Hepatocyte (in vitro differentiated cells): ENCODE data around the gene CPEB1. TPM values are rescaled to one million over a fixed set of nuclear protein-coding genes. Genes with fewer than 3 reads are reported as not detected.

Source experiments
- DNase-seq: peaks from one replicate; pipeline ENCODE4 v3.0.0-alpha.2; 2016; ENCODE audit warnings: low spot score
- H2AFZ ChIP-seq: fragments of 200-600 bp; sonication (generic); 2 replicates; pipeline ENCODE4 v1.6.0; 2016; ENCODE audit warnings: antibody characterized with exemption, mild to moderate bottlenecking
- H3K27ac ChIP-seq: fragments of 200-600 bp; sonication (generic); 2 replicates; pipeline ENCODE4 v1.5.1; 2016; ENCODE audit warnings: mild to moderate bottlenecking
- H3K27me3 ChIP-seq: fragments of 200-600 bp; sonication (generic); 2 replicates; pipeline ENCODE4 v1.6.1; 2016
- H3K36me3 ChIP-seq: fragments of 200-600 bp; sonication (generic); replicated peaks from 2 replicates; pipeline ENCODE4 v1.5.1; 2016; ENCODE audit warnings: low read depth; ENCODE audit not compliant: insufficient read depth
- H3K4me1 ChIP-seq: fragments of 200-600 bp; sonication (generic); 2 replicates; pipeline ENCODE4 v1.5.1; 2016; ENCODE audit warnings: mild to moderate bottlenecking, moderate library complexity; ENCODE audit not compliant: insufficient read depth
- H3K4me2 ChIP-seq: fragments of 200-600 bp; sonication (generic); 2 replicates; pipeline ENCODE4 v1.6.0; 2016
- H3K4me3 ChIP-seq: fragments of 200-600 bp; sonication (generic); 2 replicates; pipeline ENCODE4 v1.5.1; 2016; ENCODE audit warnings: mild to moderate bottlenecking
- H3K79me2 ChIP-seq: fragments of 200-600 bp; sonication (generic); 2 replicates; pipeline ENCODE4 v1.6.0; 2017; ENCODE audit warnings: mild to moderate bottlenecking
- H3K9me2 ChIP-seq: fragments of 200-600 bp; sonication (generic); replicated peaks from 2 replicates; pipeline ENCODE4 v1.6.0; 2017; ENCODE audit warnings: mild to moderate bottlenecking; ENCODE audit not compliant: insufficient read depth
- H3K9me3 ChIP-seq: fragments of 200-600 bp; sonication (generic); 2 replicates; pipeline ENCODE4 v1.5.1; 2016; ENCODE audit warnings: low read depth, mild to moderate bottlenecking
- H4K20me1 ChIP-seq: fragments of 200-600 bp; sonication (generic); 2 replicates; pipeline ENCODE4 v1.6.0; 2016; ENCODE audit warnings: mild to moderate bottlenecking; ENCODE audit not compliant: insufficient read depth, poor library complexity, severe bottlenecking
- EZH2 ChIP-seq: fragments of 200-600 bp; sonication (generic); IDR thresholded peaks from 2 replicates; pipeline ENCODE4 v1.6.1; 2016; ENCODE audit warnings: antibody characterized with exemption, mild to moderate bottlenecking, borderline replicate concordance
- EZH2phosphoT487 ChIP-seq: fragments of 200-600 bp; sonication (generic); IDR thresholded peaks from one replicate; pipeline ENCODE4 v1.6.1; 2018; ENCODE audit warnings: antibody characterized with exemption, mild to moderate bottlenecking, low read depth, moderate library complexity; ENCODE audit not compliant: unreplicated experiment, severe bottlenecking
- WGBS: methylation state at CpG from one replicate; pipeline ENCODE4 v1.1.6; 2016; ENCODE audit warnings: low lambda C conversion rate; ENCODE audit errors: missing lambda C conversion rate; 5-methylcytosine and 5-hydroxymethylcytosine counted together
- polyA plus RNA-seq: library from polyadenylated mRNA; unstranded; fragments of >200 nt; fragmentation: Nextera tagmentation; extraction: Ambion mirVana; gene quantifications from 2 replicates; pipeline ENCODE4 v1.2.1, GENCODE V29; 2016
- total RNA-seq: library from RNA; depleted of rRNA; stranded (reverse); fragments of >200 nt; gene quantifications from 2 replicates; pipeline ENCODE4 v1.2.3, GENCODE V29; 2014
- TF ChIP-seq, protein P1 (sequence below): fragments of 200-600 bp; sonication (generic); IDR thresholded peaks from 2 replicates; pipeline ENCODE4 v1.5.1; 2016; ENCODE audit warnings: antibody characterized with exemption, mild to moderate bottlenecking; ENCODE audit not compliant: poor library complexity

Gene CPEB1
- total and polyA plus RNA-seq, 2 experiments from 2014 or later, result 0.87 to 1.9 TPM

DNA sequence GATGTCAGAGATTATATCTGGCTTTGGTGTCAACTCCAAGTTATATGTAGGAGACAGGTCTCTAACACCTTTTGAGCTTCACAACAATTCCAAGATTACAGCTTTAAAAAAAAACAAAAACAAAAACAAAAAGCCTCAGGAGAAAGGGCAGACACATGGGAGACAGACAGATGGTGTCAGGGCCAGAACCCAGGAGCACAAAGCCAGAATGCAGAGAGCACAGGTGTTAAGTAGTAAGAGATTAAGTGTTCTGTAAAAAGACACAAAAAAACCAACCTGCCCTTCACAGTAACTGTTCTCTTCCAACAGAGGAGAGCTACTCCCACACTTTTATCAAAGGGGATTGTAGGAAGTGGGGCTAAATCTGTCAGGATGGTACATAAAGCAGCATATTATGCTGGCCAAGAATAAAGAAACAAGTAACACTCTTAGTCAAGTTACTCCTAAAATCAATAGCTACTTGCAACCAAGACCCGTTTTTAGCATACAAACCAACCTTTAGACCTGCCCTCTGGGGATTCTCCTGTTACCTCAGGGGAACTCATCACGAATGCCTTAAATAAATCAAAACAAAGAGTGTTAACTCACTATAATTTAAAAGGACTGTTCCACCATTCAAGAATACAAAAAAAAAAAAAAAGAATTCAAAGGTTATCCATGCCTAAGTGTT is 5.9 kb downstream of the CPEB1 start:
- Histone ChIP-seq H3K79me2 (no peaks in the 10 kb centered on the region), H3K27ac (no peak overlapping the region), H3K9me2 (no peaks in the 10 kb centered on the region), H3K27me3 (peaks cover 99% of the 10 kb centered on the region), H3K4me1 (no peaks in the 10 kb centered on the region), H4K20me1 (no peaks in the 10 kb centered on the region), H3K4me2 (no peak overlapping the region), H3K36me3 (no peaks in the 10 kb centered on the region), H2AFZ (no peak overlapping the region), H3K4me3 (no peak overlapping the region), H3K9me3 (no peaks in the 10 kb centered on the region)
- 32% methylated on average over 2 of the region's 2 CpGs for WGBS
- TF ChIP-seq EZH2phosphoT487 (no peak), EZH2 (no peak)
- TF ChIP-seq, protein P1, sequence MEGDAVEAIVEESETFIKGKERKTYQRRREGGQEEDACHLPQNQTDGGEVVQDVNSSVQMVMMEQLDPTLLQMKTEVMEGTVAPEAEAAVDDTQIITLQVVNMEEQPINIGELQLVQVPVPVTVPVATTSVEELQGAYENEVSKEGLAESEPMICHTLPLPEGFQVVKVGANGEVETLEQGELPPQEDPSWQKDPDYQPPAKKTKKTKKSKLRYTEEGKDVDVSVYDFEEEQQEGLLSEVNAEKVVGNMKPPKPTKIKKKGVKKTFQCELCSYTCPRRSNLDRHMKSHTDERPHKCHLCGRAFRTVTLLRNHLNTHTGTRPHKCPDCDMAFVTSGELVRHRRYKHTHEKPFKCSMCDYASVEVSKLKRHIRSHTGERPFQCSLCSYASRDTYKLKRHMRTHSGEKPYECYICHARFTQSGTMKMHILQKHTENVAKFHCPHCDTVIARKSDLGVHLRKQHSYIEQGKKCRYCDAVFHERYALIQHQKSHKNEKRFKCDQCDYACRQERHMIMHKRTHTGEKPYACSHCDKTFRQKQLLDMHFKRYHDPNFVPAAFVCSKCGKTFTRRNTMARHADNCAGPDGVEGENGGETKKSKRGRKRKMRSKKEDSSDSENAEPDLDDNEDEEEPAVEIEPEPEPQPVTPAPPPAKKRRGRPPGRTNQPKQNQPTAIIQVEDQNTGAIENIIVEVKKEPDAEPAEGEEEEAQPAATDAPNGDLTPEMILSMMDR, result no peak
- DNase-seq, result no peak

DNA sequence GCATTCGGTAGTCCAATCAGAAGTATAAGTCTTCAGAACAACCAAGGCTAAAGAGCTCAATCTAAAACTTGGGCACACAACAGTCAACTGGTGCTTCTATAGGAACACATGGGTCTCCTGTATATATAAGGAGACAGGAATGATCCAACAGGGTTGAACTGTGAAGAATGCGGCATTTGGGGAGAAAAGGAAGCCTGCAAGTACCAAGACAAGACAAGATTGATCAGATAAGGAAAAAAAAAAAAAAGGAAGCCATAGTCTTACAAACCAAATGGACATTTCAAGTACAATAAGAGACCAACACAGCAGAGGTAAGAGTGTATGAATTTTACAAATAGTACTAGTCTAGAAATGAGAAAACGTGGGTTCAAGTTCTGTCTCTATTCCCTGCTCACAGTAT is 6.5 kb downstream of the CPEB1 start:
- H3K27me3 ChIP-seq, result peaks cover 99% of the 10 kb centered on the region
- H3K4me2 ChIP-seq, result no peak overlapping the region
- WGBS, result 73% methylated on average over 3 of the region's 3 CpGs

DNA sequence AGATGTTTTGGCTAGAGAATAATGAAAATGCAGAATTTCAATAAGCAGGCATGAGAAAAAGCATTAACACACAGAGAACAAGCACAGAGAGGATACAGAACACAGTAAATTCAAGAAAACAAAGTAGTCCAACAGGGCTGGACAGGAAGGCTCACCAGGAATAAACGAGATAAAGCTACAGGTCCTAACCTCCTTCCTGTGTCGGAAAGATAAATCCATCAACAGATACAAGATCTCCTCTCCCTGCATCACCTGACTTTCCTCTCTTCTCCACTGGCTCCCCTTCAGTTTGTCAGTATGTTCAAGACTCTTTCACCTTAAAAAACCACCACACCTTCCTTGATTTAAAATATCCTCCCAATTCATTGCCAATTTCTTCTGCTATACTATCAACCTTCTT is 11.4 kb downstream of the CPEB1 start:
- no peak overlapping the region for H3K27ac ChIP-seq
- TF ChIP-seq EZH2 (no peak), EZH2phosphoT487 (no peak)
- TF ChIP-seq, protein P1, result no peak
- no peaks in the 10 kb centered on the region for H4K20me1 ChIP-seq
- H3K4me3 ChIP-seq, result no peak overlapping the region
- H3K79me2 ChIP-seq, result no peaks in the 10 kb centered on the region
- no peak for DNase-seq
- no peaks in the 10 kb centered on the region for H3K4me1 ChIP-seq
- H3K36me3 ChIP-seq, result no peaks in the 10 kb centered on the region
- no peaks in the 10 kb centered on the region for H3K9me2 ChIP-seq
- no peak overlapping the region for H3K4me2 ChIP-seq
- H2AFZ ChIP-seq, result no peak overlapping the region
- H3K9me3 ChIP-seq, result no peaks in the 10 kb centered on the region
- peaks cover 71% of the 10 kb centered on the region for H3K27me3 ChIP-seq
- 64% methylated on average over 2 of the region's 2 CpGs for WGBS

More for the DNA sequence above, 6.5 kb downstream of the CPEB1 start:
- Histone ChIP-seq H3K9me2 (no peaks in the 10 kb centered on the region), H3K4me1 (no peaks in the 10 kb centered on the region), H3K79me2 (no peaks in the 10 kb centered on the region), H4K20me1 (no peaks in the 10 kb centered on the region), H2AFZ (no peak overlapping the region), H3K9me3 (no peaks in the 10 kb centered on the region), H3K4me3 (no peak overlapping the region), H3K36me3 (no peaks in the 10 kb centered on the region), H3K27ac (no peak overlapping the region)
- TF ChIP-seq EZH2 (no peak), EZH2phosphoT487 (no peak)
- TF ChIP-seq, protein P1, result no peak
- no peak for DNase-seq
